ENCODE results near the gene SBK1. TPM values are rescaled to one million over a fixed set of nuclear protein-coding genes. Genes with fewer than 3 reads are reported as not detected.
"Not testable (repeated sequence)": the region's sequence is repeated elsewhere in the genome, so short reads cannot be mapped to it uniquely, and the experiment has no call there.

The SBK1 gene
- total RNA-seq, 2 experiments from 2014 or later, result 0.22 to 0.63 TPM

DNA sequence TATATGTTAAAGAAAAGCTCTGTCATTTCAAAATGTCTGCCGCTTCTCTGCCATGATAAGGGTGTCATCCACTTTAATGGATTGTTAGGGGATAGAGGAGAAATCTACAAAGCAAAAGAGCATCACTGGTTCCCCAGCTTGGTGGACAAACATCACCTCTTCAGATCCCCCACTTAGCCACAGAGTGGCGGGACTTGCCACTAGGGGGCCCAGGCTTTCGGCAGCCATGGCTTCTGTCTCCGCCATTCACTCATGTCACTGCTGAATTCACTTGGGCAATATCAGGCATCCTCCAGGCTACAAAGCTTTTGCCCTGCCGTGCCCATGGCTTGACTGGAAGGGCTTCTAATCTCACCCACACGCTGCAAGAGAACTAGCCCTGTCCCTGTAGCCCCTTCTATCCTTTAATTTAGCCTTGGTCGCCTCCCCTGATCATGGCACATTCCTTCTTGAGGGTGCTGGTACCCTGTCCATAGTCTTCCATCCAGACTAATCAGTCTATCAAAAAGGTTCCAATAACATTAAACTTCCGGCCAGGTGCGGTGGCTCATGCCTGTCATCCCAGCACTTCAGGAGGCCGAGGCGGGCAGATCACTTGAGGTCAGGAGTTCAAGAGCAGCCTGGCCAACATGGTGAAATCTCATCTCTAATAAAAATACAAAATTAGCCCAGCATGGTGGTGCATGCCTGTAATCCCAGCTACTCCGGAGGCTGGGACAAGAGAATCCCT lies 34.7 kb downstream of the SBK1 start:
- Histone ChIP-seq H3K27ac (ENCODE audit: low read depth, low read length, poor library complexity, severe bottlenecking) (no peak overlapping the region), H3K9me2 (ENCODE audit: insufficient read depth, low read length) (no peaks in the 10 kb centered on the region), H3K4me1 (ENCODE audit: insufficient read depth, low read length, poor library complexity, severe bottlenecking) (peaks cover 9% of the 10 kb centered on the region), H3K9me3 (ENCODE audit: low read length) (no peaks in the 10 kb centered on the region), H3K4me3 (ENCODE audit: low read depth, low read length, poor library complexity, severe bottlenecking) (no peak overlapping the region), H4K20me1 (ENCODE audit: insufficient read depth, low read length) (no peaks in the 10 kb centered on the region), H2AFZ (ENCODE audit: low read length) (peak overlapping the region; percentile 43; the same call in 1 of the 2 replicates), H3K79me2 (ENCODE audit: insufficient read depth, low read depth, low read length) (no peaks in the 10 kb centered on the region), H3K36me3 (ENCODE audit: insufficient read depth, low read length) (no peaks in the 10 kb centered on the region), H3K4me2 (ENCODE audit: low read length) (no peak overlapping the region)
- no TSS peak for BruUV-seq (replicated peaks)
- DNase-seq (ENCODE audit: low spot score), result peak; percentile 82
- POLR2A ChIA-PET, result no interaction called here
- no peak for TF ChIP-seq EZH2phosphoT487 (IDR thresholded peaks at IDR 0.05; ENCODE audit: borderline replicate concordance, low read depth, low read length)
- TF ChIP-seq, protein P1, sequence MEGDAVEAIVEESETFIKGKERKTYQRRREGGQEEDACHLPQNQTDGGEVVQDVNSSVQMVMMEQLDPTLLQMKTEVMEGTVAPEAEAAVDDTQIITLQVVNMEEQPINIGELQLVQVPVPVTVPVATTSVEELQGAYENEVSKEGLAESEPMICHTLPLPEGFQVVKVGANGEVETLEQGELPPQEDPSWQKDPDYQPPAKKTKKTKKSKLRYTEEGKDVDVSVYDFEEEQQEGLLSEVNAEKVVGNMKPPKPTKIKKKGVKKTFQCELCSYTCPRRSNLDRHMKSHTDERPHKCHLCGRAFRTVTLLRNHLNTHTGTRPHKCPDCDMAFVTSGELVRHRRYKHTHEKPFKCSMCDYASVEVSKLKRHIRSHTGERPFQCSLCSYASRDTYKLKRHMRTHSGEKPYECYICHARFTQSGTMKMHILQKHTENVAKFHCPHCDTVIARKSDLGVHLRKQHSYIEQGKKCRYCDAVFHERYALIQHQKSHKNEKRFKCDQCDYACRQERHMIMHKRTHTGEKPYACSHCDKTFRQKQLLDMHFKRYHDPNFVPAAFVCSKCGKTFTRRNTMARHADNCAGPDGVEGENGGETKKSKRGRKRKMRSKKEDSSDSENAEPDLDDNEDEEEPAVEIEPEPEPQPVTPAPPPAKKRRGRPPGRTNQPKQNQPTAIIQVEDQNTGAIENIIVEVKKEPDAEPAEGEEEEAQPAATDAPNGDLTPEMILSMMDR (conservative IDR thresholded peaks at IDR 0.05; ENCODE audit: low read length), result peak; percentile 98
- CTCF ChIA-PET (ENCODE audit: unreplicated experiment), result no interaction called here
- intact Hi-C loops (cut with micrococcal nuclease; ENCODE audit: unreplicated experiment), result no loop called here

DNA sequence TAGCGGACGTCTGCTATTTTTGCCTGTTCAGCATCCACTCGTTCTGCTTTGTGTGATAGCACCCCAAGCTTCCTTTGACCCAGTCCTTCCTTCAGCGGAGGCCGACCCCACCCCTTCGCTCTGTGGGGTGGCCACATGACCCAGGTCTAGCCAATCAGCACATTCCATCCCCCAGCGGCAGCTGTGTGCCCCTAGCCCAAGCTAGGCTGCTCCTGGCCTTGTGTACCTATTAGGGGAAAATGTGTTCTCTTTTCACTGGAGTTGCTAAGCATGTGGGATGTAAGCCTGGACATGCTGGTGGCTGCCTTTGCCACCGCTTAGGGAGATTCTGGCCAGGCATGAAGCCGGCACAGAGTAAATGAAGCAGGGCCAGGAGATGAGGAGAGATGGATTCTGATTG lies 37.9 kb downstream of the SBK1 start:
- H4K20me1 ChIP-seq (ENCODE audit: insufficient read depth, low read length); CTCF ChIA-PET (ENCODE audit: unreplicated experiment); H3K9me3 ChIP-seq (ENCODE audit: low read length); H3K4me1 ChIP-seq (ENCODE audit: insufficient read depth, low read length, poor library complexity, severe bottlenecking); H3K36me3 ChIP-seq (ENCODE audit: insufficient read depth, low read length); H3K79me2 ChIP-seq (ENCODE audit: insufficient read depth, low read depth, low read length); H3K9me2 ChIP-seq (ENCODE audit: insufficient read depth, low read length); BruUV-seq (replicated peaks); H3K27ac ChIP-seq (ENCODE audit: low read depth, low read length, poor library complexity, severe bottlenecking); intact Hi-C loops (cut with micrococcal nuclease; ENCODE audit: unreplicated experiment); H3K4me3 ChIP-seq (ENCODE audit: low read depth, low read length, poor library complexity, severe bottlenecking); POLR2A ChIA-PET: not testable (repeated sequence)
- DNase-seq (ENCODE audit: low spot score), result peak; percentile 68
- Histone ChIP-seq H3K4me2 (ENCODE audit: low read length) (0 out of 2 replicates have a peak overlapping the region, but pooled peaks have one; percentile 9), H2AFZ (ENCODE audit: low read length) (peak overlapping the region; percentile 65; the same call in 1 of the 2 replicates)

DNA sequence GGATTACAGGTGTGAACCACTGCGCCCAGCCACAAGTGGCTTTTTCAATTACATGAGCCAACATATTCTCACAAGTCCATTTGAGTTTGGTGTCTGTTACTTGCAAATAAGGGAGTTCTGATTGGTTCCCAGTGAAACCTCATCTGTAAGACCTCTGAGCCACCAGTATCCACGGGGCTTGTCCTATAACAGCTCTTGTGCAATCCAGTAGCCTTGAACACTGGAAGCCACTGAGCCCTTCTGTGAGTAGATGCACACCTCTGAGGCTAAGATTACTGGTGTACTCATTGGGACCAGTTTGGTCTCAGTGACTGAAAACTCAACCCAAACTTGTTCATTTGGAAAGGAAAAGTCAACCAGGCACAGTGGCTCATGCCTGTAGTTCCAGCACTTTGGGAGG lies 38.7 kb downstream of the SBK1 start:
- H4K20me1 ChIP-seq (ENCODE audit: insufficient read depth, low read length); H3K4me2 ChIP-seq (ENCODE audit: low read length); CTCF ChIA-PET (ENCODE audit: unreplicated experiment); H3K4me1 ChIP-seq (ENCODE audit: insufficient read depth, low read length, poor library complexity, severe bottlenecking); H2AFZ ChIP-seq (ENCODE audit: low read length); DNase-seq (ENCODE audit: low spot score); H3K9me3 ChIP-seq (ENCODE audit: low read length); intact Hi-C loops (cut with micrococcal nuclease; ENCODE audit: unreplicated experiment); H3K9me2 ChIP-seq (ENCODE audit: insufficient read depth, low read length); BruUV-seq (replicated peaks); H3K27ac ChIP-seq (ENCODE audit: low read depth, low read length, poor library complexity, severe bottlenecking); H3K79me2 ChIP-seq (ENCODE audit: insufficient read depth, low read depth, low read length); H3K4me3 ChIP-seq (ENCODE audit: low read depth, low read length, poor library complexity, severe bottlenecking); H3K36me3 ChIP-seq (ENCODE audit: insufficient read depth, low read length); POLR2A ChIA-PET: not testable (repeated sequence)

DNA sequence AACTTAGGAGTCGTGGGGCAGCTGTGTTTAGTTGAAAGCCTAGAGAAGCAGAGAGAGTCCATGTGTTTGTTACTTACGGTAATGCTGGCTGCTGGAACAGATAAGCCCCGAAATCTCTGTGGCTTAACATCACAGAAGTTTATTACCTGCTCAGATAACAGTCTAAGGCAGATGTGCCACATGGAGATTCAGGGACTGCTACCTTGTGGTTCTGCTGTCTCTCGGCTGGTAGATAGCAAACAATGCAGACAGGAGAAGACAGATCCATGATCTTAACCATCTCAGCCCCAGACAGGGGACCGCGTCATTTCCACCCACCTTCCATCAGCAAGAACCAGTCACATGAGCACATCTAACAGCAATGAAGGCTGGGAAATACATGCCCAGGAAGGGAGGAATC lies 40.3 kb downstream of the SBK1 start:
- H3K79me2 ChIP-seq (ENCODE audit: insufficient read depth, low read depth, low read length); CTCF ChIA-PET (ENCODE audit: unreplicated experiment); POLR2A ChIA-PET; DNase-seq (ENCODE audit: low spot score); H3K4me3 ChIP-seq (ENCODE audit: low read depth, low read length, poor library complexity, severe bottlenecking); H4K20me1 ChIP-seq (ENCODE audit: insufficient read depth, low read length); H3K9me3 ChIP-seq (ENCODE audit: low read length); H3K36me3 ChIP-seq (ENCODE audit: insufficient read depth, low read length); H3K4me2 ChIP-seq (ENCODE audit: low read length); H3K4me1 ChIP-seq (ENCODE audit: insufficient read depth, low read length, poor library complexity, severe bottlenecking); H3K9me2 ChIP-seq (ENCODE audit: insufficient read depth, low read length); H2AFZ ChIP-seq (ENCODE audit: low read length); BruUV-seq (replicated peaks); intact Hi-C loops (cut with micrococcal nuclease; ENCODE audit: unreplicated experiment); H3K27ac ChIP-seq (ENCODE audit: low read depth, low read length, poor library complexity, severe bottlenecking): not testable (repeated sequence)

DNA sequence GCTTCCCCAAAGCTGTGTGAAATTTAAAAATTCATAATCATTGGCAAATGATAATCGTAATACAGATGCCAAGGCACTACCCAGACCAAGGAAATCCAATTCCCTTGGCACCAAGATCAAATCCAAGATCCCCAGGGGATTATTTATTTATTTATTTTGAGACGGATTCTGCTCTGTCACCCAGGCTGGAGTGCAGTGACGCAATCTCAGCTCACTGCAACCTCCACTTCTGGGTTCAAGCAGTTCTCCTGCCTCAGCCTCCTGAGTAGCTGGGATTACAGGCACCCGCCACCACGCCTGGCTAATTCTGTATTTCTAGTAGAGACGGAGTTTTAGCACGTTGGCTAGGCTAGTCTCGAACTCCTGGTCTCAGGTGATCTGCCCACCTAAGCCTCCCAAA lies 43.4 kb downstream of the SBK1 start:
- BruUV-seq (replicated peaks); CTCF ChIA-PET (ENCODE audit: unreplicated experiment); intact Hi-C loops (cut with micrococcal nuclease; ENCODE audit: unreplicated experiment); H2AFZ ChIP-seq (ENCODE audit: low read length); DNase-seq (ENCODE audit: low spot score); POLR2A ChIA-PET; H3K4me2 ChIP-seq (ENCODE audit: low read length); H3K9me3 ChIP-seq (ENCODE audit: low read length); H3K36me3 ChIP-seq (ENCODE audit: insufficient read depth, low read length); H3K9me2 ChIP-seq (ENCODE audit: insufficient read depth, low read length); H4K20me1 ChIP-seq (ENCODE audit: insufficient read depth, low read length); H3K4me1 ChIP-seq (ENCODE audit: insufficient read depth, low read length, poor library complexity, severe bottlenecking); H3K4me3 ChIP-seq (ENCODE audit: low read depth, low read length, poor library complexity, severe bottlenecking); H3K27ac ChIP-seq (ENCODE audit: low read depth, low read length, poor library complexity, severe bottlenecking); H3K79me2 ChIP-seq (ENCODE audit: insufficient read depth, low read depth, low read length): not testable (repeated sequence)

Data from OCI-LY7 (cell line).